Naive thymus-derived CD4-positive, alpha-beta T cell (primary cell): ENCODE data around the gene PARP9. TPM values are rescaled to one million over a fixed set of nuclear protein-coding genes. Genes with fewer than 3 reads are reported as not detected.

Source experiments
- ATAC-seq: fragments of 150-1000 bp; cut with Tn5 transposase; 2 replicates; pipeline ENCODE4 v1.10.0; 2021; ENCODE audit warnings: mild to moderate bottlenecking, moderate library complexity
- CTCF ChIA-PET: fragments of 350-600 bp; sonication (Branson Sonifier 250); formaldehyde crosslinking; loops from one replicate; lab custom pipeline; 2021; ENCODE audit warnings: antibody characterized with exemption; lab: Charles Lee
- POLR2A ChIA-PET: fragments of 350-600 bp; sonication (Branson Sonifier 250); formaldehyde crosslinking; loops from one replicate; lab custom pipeline; 2021; ENCODE audit warnings: antibody characterized with exemption, inconsistent platforms; lab: Charles Lee
- DNase-seq, 9 donors: peaks; one replicate each; pipeline versions ENCODE4 v3.0.0 to v3.0.0-alpha.2; 2020 to 2022; ENCODE audit warnings: mixed read lengths in 1 of 9
- H3K27ac ChIP-seq: one replicate; pipeline ENCODE4 v1.7.0; 2013; ENCODE audit warnings: mild to moderate bottlenecking, low read depth, low read length, moderate library complexity
- H3K27me3 ChIP-seq, 2 donors: one replicate each; pipeline ENCODE4 v1.7.0; 2013; ENCODE audit warnings: low read length in 2 of 2, mild to moderate bottlenecking in 2 of 2, moderate library complexity in 2 of 2; ENCODE audit not compliant: control insufficient read depth in 2 of 2, insufficient read depth in 2 of 2
- H3K36me3 ChIP-seq, 3 experiments: 1 replicate in 2 of 3; 2 replicates in 1 of 3; pipeline ENCODE4 v1.7.0; 2013; ENCODE audit warnings: low read length in 3 of 3, mild to moderate bottlenecking in 3 of 3, moderate library complexity in 1 of 3; ENCODE audit not compliant: insufficient read depth in 3 of 3, control insufficient read depth in 2 of 3
- H3K4me1 ChIP-seq, 2 donors: one replicate each; pipeline ENCODE4 v1.7.0; 2013; ENCODE audit warnings: low read length in 2 of 2, mild to moderate bottlenecking in 2 of 2, moderate library complexity in 1 of 2; ENCODE audit not compliant: control insufficient read depth in 2 of 2, insufficient read depth in 2 of 2
- H3K4me3 ChIP-seq: 2 replicates; pipeline ENCODE4 v1.7.0; 2013; ENCODE audit warnings: mild to moderate bottlenecking, low read length
- H3K9me3 ChIP-seq, 3 experiments: 1 replicate in 2 of 3; 2 replicates in 1 of 3; pipeline ENCODE4 v1.7.0; 2013; ENCODE audit warnings: low read length in 3 of 3; ENCODE audit not compliant: control insufficient read depth in 2 of 3
- H3K27ac Mint-ChIP-seq, 9 donors: one replicate each; pipeline ENCODE4 v1.8.0; 2020 to 2022; ENCODE audit warnings: mixed read lengths in 9 of 9, mild to moderate bottlenecking in 8 of 9, moderate library complexity in 5 of 9, inconsistent platforms in 2 of 9
- H3K27me3 Mint-ChIP-seq, 5 donors: one replicate each; pipeline ENCODE4 v1.8.0; 2021 to 2022; ENCODE audit warnings: mixed read lengths in 5 of 5, mild to moderate bottlenecking in 1 of 5
- H3K36me3 Mint-ChIP-seq, 5 donors: one replicate each; pipeline ENCODE4 v1.8.0; 2020 to 2022; ENCODE audit warnings: mixed read lengths in 5 of 5, mild to moderate bottlenecking in 3 of 5, inconsistent platforms in 1 of 5
- H3K4me1 Mint-ChIP-seq, 7 donors: one replicate each; pipeline ENCODE4 v1.8.0; 2020 to 2022; ENCODE audit warnings: mixed read lengths in 7 of 7, mild to moderate bottlenecking in 3 of 7, inconsistent platforms in 1 of 7
- H3K4me3 Mint-ChIP-seq, 10 donors: one replicate each; pipeline ENCODE4 v1.8.0; 2020 to 2022; ENCODE audit warnings: mild to moderate bottlenecking in 10 of 10, mixed read lengths in 10 of 10, moderate library complexity in 6 of 10, inconsistent platforms in 2 of 10
- H3K9me3 Mint-ChIP-seq, 11 donors: one replicate each; pipeline ENCODE4 v1.8.0; 2020 to 2022; ENCODE audit warnings: mixed read lengths in 11 of 11, mild to moderate bottlenecking in 4 of 11, inconsistent platforms in 1 of 11, moderate library complexity in 1 of 11
- intact Hi-C, 2 donors: fragments of 100-400 bp; cut with micrococcal nuclease; formaldehyde crosslinking; loops; one replicate each; pipeline ENCODE4 v1.15.1; 2023
- polyA plus RNA-seq, 2 donors: library from polyadenylated mRNA; unstranded; fragments of 300-500 nt; fragmentation: Illumina TruSeq; gene quantifications; one replicate each; pipeline ENCODE4 v1.2.3, GENCODE V29; 2021
- total RNA-seq, 6 experiments: library from RNA in 5 of 6; stranded (reverse) in 5 of 6; gene quantifications; 1 replicate in 5 of 6; 2 replicates in 1 of 6; pipeline ENCODE4 v1.2.3 and lab custom pipeline; 2021 to 2026

Gene PARP9
- total and polyA plus RNA-seq, 7 experiments from 2014 or later = 17.6 to 165 (median 24.4) TPM

DNA sequence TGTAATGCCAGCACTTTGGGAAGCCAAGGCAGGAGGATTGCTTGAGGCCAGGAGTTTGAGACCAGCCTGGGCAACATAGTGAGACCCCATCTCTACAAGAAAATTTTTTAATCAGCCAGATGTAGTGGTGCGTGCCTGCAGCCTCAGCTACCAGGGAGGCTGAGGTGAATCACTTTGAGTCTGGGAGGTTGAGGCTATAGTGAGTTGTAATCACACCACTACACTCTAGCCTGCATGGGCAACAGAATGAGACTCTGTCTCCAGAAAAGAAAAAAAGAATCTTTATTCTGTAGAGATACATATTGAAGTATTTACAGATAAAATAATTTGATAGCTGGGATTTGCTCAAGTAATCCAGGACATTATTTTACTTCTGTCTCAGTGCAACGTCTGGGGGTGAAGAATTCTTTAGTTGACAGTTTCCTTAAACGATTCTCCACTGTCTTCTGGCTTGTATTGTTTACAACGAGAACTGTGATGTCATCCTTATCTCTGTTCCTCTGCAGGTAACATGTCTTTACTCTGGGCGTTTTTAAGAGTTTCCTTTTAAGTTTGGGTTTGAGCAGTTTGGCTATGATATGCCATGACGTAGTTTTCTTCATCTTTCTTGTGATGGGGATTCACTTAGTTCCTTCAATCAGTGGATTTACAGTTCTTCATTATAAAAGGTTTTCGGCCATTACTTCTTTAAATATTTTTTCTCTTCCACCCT lies 75.7 kb downstream of the PARP9 start:
- ATAC-seq = peak; percentile 73

DNA sequence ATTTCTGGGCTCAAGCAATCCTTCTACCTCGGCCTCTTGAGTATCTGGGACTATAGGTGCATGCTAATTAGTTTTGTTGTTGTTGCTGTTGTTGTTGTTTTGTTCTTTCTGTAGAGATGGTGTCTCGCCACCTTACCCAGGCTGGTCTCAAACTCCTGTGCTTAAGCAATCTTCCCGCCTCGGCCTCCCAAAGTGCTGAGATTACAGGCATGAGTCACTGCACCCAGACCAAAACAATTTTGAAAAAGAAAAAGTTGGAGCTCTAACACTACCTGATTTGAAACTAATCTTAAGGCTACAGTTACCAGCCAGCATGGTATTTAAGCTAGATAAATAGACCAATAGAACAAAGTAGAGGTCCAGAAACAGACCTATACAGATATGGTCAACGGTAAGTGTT lies 79.1 kb downstream of the PARP9 start:
- Histone ChIP-seq H3K27ac (no peak overlapping the region), H3K27me3 (no peaks in the 10 kb centered on the region), H3K4me1 (peaks cover 0 to 6% of the 10 kb centered on the region in 2 donors), H3K9me3 (no peaks in the 10 kb centered on the region), H3K4me3 (no peak overlapping the region), H3K36me3 (no peaks in the 10 kb centered on the region)
- no peaks in the 10 kb centered on the region for H3K27me3 Mint-ChIP-seq
- intact Hi-C loops = no loop called here
- ATAC-seq (no peak), DNase-seq (no peak)
- peaks cover 0 to 42% (median 17%) of the 10 kb centered on the region in 5 donors for H3K36me3 Mint-ChIP-seq
- peaks cover 16 to 77% (median 60%) of the 10 kb centered on the region in 7 donors for H3K4me1 Mint-ChIP-seq
- H3K9me3 Mint-ChIP-seq = no peaks in the 10 kb centered on the region
- H3K4me3 Mint-ChIP-seq = no peak overlapping the region
- ChIA-PET POLR2A (interaction anchor here (0.6 kb wide), 1 partner anchor 23 kb away, joined by 3 read pairs; no protein-coding TSS in a partner anchor), CTCF (no interaction called here)
- peak overlapping the region in 1 of 9 donors; percentile 41 for H3K27ac Mint-ChIP-seq

More for the DNA sequence above, 75.7 kb downstream of the PARP9 start:
- Mint-ChIP-seq H3K36me3 (peaks cover 0 to 49% (median 33%) of the 10 kb centered on the region in 5 donors), H3K4me1 (peaks cover 16 to 70% (median 48%) of the 10 kb centered on the region in 7 donors), H3K4me3 (no peak overlapping the region), H3K27me3 (no peaks in the 10 kb centered on the region), H3K9me3 (no peaks in the 10 kb centered on the region), H3K27ac (peak overlapping the region in 7 of 9 donors; percentile 39 to 88 (median 62))
- peak in 7 of 9 donors; percentile 18 to 52 (median 36) for DNase-seq
- Histone ChIP-seq H3K4me1 (no peaks in the 10 kb centered on the region), H3K36me3 (peaks cover 0 to 9% (median 3%) of the 10 kb centered on the region in 3 experiments), H3K4me3 (no peak overlapping the region), H3K27ac (no peak overlapping the region), H3K27me3 (no peaks in the 10 kb centered on the region), H3K9me3 (no peaks in the 10 kb centered on the region)
- CTCF ChIA-PET = no interaction called here
- POLR2A ChIA-PET = interaction anchor here (1.5 kb wide), 1 partner anchor 25 kb away, joined by 3 read pairs; no protein-coding TSS in a partner anchor
- intact Hi-C loops = loop anchor here in 1 of 2 donors (2.0 kb wide), 1 partner anchor 14 kb away; no protein-coding TSS in a partner anchor

DNA sequence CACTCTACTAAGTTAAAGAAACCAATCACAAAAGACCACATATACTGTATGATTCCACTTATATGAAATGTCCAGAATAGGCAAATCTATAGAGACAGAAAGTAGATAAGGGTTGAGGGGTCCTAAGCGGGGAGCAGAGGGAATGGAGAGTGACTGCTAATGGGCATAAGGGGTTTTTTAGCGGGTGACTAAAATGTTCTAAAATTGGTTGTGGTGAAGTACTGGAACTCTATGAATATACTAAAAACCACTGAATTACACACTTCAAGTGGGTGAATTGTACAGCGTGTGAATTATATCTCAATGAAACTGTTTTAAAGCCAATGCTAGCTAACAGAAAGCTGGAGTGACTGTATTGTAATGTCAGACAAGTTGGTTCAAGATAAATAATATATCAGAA lies 82.7 kb downstream of the PARP9 start:
- Mint-ChIP-seq H3K4me3 (no peak overlapping the region), H3K36me3 (peaks cover 3 to 44% (median 17%) of the 10 kb centered on the region in 5 donors), H3K27me3 (no peaks in the 10 kb centered on the region), H3K27ac (no peak overlapping the region), H3K9me3 (no peaks in the 10 kb centered on the region), H3K4me1 (peaks cover 14 to 65% (median 55%) of the 10 kb centered on the region in 7 donors)
- Histone ChIP-seq H3K36me3 (no peaks in the 10 kb centered on the region), H3K4me1 (peaks cover 0 to 6% of the 10 kb centered on the region in 2 donors), H3K9me3 (no peaks in the 10 kb centered on the region), H3K4me3 (no peak overlapping the region), H3K27ac (no peak overlapping the region), H3K27me3 (no peaks in the 10 kb centered on the region)
- intact Hi-C loops = no loop called here
- ATAC-seq (no peak), DNase-seq (no peak)
- CTCF ChIA-PET = no interaction called here
- POLR2A ChIA-PET = no interaction called here

Other genes starting within 250 kb of the PARP9 start
- gene CSTA, start 239.1 kb downstream of the PARP9 start, total RNA-seq = 10 to 100 TPM in 1 of 5 experiments, 1 to 10 TPM in 1, under 1 TPM in 2, not detected in 1; 0.70 to 44.4 (median 3.1) TPM
- gene CSTA, start 239.1 kb downstream of the PARP9 start, polyA plus RNA-seq = under 1 TPM in 1 of 2 donors, not detected in 1; 0.30 TPM
- gene MIX23, start 181.1 kb downstream of the PARP9 start, total RNA-seq = 10 to 100 TPM; 14.7 to 47.7 (median 26.3) TPM
- gene MIX23, start 181.1 kb downstream of the PARP9 start, polyA plus RNA-seq = 10 to 100 TPM; 11.6 to 29.0 TPM
- gene FAM162A, start 180.1 kb downstream of the PARP9 start, total RNA-seq = 10 to 100 TPM; 17.6 to 73.2 (median 35.5) TPM
- 100 to 1,000 TPM in 1 of 2 donors, 10 to 100 TPM in 1; 84.3 to 123 TPM for gene FAM162A, start 180.1 kb downstream of the PARP9 start, polyA plus RNA-seq
- 10 to 100 TPM in 2 of 5 experiments, 1 to 10 TPM in 3; 4.8 to 19.4 (median 6.4) TPM for gene WDR5B, start 148.2 kb downstream of the PARP9 start, total RNA-seq
- 1 to 10 TPM; 1.6 to 2.0 TPM for gene WDR5B, start 148.2 kb downstream of the PARP9 start, polyA plus RNA-seq
- gene KPNA1, start 49.4 kb downstream of the PARP9 start, total RNA-seq = 10 to 100 TPM; 50.6 to 70.2 (median 54.3) TPM
- 10 to 100 TPM; 39.8 to 53.1 TPM for gene KPNA1, start 49.4 kb downstream of the PARP9 start, polyA plus RNA-seq
- gene DTX3L, start within 50 bp of the PARP9 start, total RNA-seq = 100 to 1,000 TPM in 1 of 5 experiments, 10 to 100 TPM in 4; 28.6 to 164 (median 35.8) TPM
- gene DTX3L, start within 50 bp of the PARP9 start, polyA plus RNA-seq = 10 to 100 TPM; 27.5 to 31.2 TPM
- gene PARP15, start 13.3 kb upstream of the PARP9 start, total RNA-seq = 10 to 100 TPM; 42.8 to 71.0 (median 70.0) TPM
- 1 to 10 TPM; 3.2 to 7.2 TPM for gene PARP15, start 13.3 kb upstream of the PARP9 start, polyA plus RNA-seq
- gene PARP14, start 116.5 kb upstream of the PARP9 start, total RNA-seq = 100 to 1,000 TPM in 1 of 5 experiments, 10 to 100 TPM in 4; 27.9 to 154 (median 49.0) TPM
- gene PARP14, start 116.5 kb upstream of the PARP9 start, polyA plus RNA-seq = 10 to 100 TPM in 1 of 2 donors, 1 to 10 TPM in 1; 8.4 to 15.1 TPM
- gene HSPBAP1, start 229.5 kb upstream of the PARP9 start, total RNA-seq = 10 to 100 TPM in 4 of 5 experiments, 1 to 10 TPM in 1; 9.0 to 31.5 (median 23.3) TPM
- gene HSPBAP1, start 229.5 kb upstream of the PARP9 start, polyA plus RNA-seq = 10 to 100 TPM in 1 of 2 donors, 1 to 10 TPM in 1; 7.1 to 11.1 TPM
- 10 to 100 TPM in 1 of 5 experiments, 1 to 10 TPM in 4; 2.8 to 12.9 (median 8.4) TPM for gene SLC49A4, start 230.8 kb upstream of the PARP9 start, total RNA-seq
- 1 to 10 TPM; 1.9 to 2.1 TPM for gene SLC49A4, start 230.8 kb upstream of the PARP9 start, polyA plus RNA-seq